Osteocyte (in vitro differentiated cells): ENCODE measurements around the gene SF3A1. TPM values are rescaled to one million over a fixed set of nuclear protein-coding genes. Genes with fewer than 3 reads are reported as not detected.

Experiments used
- DNase-seq: peaks from one replicate; pipeline ENCODE4 v3.0.0; 2021; ENCODE audit warnings: mixed read lengths; ENCODE audit not compliant: unreplicated experiment; ENCODE audit errors: extremely low spot score
- H3K27ac Mint-ChIP-seq: one replicate; pipeline ENCODE4 v1.8.0; 2021; ENCODE audit warnings: mild to moderate bottlenecking, mixed read lengths; ENCODE audit not compliant: unreplicated experiment
- H3K27me3 Mint-ChIP-seq: one replicate; pipeline ENCODE4 v1.8.0; 2021; ENCODE audit warnings: mixed read lengths; ENCODE audit not compliant: unreplicated experiment
- H3K36me3 Mint-ChIP-seq: one replicate; pipeline ENCODE4 v1.8.0; 2021; ENCODE audit warnings: mixed read lengths; ENCODE audit not compliant: unreplicated experiment
- H3K4me1 Mint-ChIP-seq: one replicate; pipeline ENCODE4 v1.8.0; 2021; ENCODE audit warnings: mixed read lengths; ENCODE audit not compliant: unreplicated experiment
- H3K4me3 Mint-ChIP-seq: one replicate; pipeline ENCODE4 v1.8.0; 2021; ENCODE audit warnings: mild to moderate bottlenecking, moderate library complexity, mixed read lengths; ENCODE audit not compliant: unreplicated experiment
- H3K9me3 Mint-ChIP-seq: one replicate; pipeline ENCODE4 v1.8.0; 2021; ENCODE audit warnings: mixed read lengths; ENCODE audit not compliant: unreplicated experiment
- total RNA-seq: library from RNA; stranded (reverse); gene quantifications from 2 replicates; pipeline ENCODE4 v1.2.1, GENCODE V29; 2021
- TF ChIP-seq, protein P1 (sequence below): fragments of 200-600 bp; sonication (generic); IDR thresholded peaks from 2 replicates; pipeline ENCODE4 v1.5.0; 2021; ENCODE audit warnings: antibody characterized with exemption, mild to moderate bottlenecking, moderate library complexity

SF3A1 gene
- total RNA-seq, 1 donor from 2014 or later, result 170 TPM

DNA sequence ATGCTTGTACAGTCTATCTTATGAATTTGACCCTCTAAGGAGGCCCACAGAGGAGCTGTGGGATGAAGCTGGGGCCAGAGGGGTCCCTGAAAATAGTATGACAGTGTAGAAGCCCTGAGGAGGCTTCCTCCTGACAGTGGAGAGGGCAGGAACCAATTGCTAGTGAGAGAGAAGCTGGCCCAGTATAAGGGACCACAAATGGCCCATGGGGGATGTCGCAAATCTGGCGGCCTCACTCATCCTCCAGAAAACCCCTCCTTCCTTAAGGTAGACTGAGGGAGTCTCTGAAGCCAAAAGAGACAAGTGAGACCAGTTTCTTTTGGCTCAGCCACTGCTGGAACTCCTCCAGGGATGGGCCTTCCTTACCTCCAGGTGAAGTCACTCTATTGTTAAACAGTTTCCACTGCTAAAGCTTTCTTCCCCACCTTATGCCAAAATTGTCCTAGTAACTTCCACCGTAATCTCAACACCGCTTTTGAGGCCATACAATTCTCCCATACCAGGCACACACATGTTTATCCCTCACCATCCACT, 49.6 kb downstream of the SF3A1 start:
- Mint-ChIP-seq H3K27ac (no peak overlapping the region), H3K9me3 (no peaks in the 10 kb centered on the region), H3K4me1 (peaks cover 62% of the 10 kb centered on the region)

DNA sequence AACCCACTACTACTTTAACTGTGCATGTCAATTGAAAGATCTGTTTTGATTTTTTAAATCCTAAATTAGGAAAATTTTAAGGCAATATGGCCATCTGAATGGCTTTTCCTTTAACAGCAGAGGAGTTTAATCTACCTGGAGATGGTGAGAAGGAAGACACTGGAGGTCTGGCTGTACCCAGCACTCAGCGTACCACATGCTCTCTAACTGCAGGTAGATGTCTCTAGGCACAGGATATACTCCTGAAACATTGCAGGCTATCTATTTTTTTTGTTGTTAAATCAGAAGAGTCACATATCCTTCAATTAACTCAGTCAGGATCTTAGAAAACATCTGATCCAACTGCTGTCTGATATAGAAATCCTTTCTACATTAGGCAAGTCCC, 50.1 kb downstream of the SF3A1 start:
- DNase-seq, result no peak
- Mint-ChIP-seq H3K36me3 (peaks cover 2% of the 10 kb centered on the region), H3K4me1 (peaks cover 62% of the 10 kb centered on the region), H3K4me3 (no peak overlapping the region), H3K27me3 (no peaks in the 10 kb centered on the region), H3K9me3 (no peaks in the 10 kb centered on the region), H3K27ac (no peak overlapping the region)
- TF ChIP-seq, protein P1, sequence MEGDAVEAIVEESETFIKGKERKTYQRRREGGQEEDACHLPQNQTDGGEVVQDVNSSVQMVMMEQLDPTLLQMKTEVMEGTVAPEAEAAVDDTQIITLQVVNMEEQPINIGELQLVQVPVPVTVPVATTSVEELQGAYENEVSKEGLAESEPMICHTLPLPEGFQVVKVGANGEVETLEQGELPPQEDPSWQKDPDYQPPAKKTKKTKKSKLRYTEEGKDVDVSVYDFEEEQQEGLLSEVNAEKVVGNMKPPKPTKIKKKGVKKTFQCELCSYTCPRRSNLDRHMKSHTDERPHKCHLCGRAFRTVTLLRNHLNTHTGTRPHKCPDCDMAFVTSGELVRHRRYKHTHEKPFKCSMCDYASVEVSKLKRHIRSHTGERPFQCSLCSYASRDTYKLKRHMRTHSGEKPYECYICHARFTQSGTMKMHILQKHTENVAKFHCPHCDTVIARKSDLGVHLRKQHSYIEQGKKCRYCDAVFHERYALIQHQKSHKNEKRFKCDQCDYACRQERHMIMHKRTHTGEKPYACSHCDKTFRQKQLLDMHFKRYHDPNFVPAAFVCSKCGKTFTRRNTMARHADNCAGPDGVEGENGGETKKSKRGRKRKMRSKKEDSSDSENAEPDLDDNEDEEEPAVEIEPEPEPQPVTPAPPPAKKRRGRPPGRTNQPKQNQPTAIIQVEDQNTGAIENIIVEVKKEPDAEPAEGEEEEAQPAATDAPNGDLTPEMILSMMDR, result no peak

More for the DNA sequence above, 49.6 kb downstream of the SF3A1 start:
- TF ChIP-seq, protein P1, result no peak
- Mint-ChIP-seq H3K4me3 (no peak overlapping the region), H3K27me3 (no peaks in the 10 kb centered on the region), H3K36me3 (peaks cover 2% of the 10 kb centered on the region)
- DNase-seq, result no peak

GRCh38 chr22:30305906-30306626, 50.6 kb downstream of the SF3A1 start:
- H3K4me3 Mint-ChIP-seq, result no peak overlapping the region
- DNase-seq, result no peak
- no peaks in the 10 kb centered on the region for H3K9me3 Mint-ChIP-seq
- peaks cover 2% of the 10 kb centered on the region for H3K36me3 Mint-ChIP-seq
- H3K4me1 Mint-ChIP-seq, result peaks cover 61% of the 10 kb centered on the region
- TF ChIP-seq, protein P1, result no peak
- no peaks in the 10 kb centered on the region for H3K27me3 Mint-ChIP-seq
- no peak overlapping the region for H3K27ac Mint-ChIP-seq

DNA sequence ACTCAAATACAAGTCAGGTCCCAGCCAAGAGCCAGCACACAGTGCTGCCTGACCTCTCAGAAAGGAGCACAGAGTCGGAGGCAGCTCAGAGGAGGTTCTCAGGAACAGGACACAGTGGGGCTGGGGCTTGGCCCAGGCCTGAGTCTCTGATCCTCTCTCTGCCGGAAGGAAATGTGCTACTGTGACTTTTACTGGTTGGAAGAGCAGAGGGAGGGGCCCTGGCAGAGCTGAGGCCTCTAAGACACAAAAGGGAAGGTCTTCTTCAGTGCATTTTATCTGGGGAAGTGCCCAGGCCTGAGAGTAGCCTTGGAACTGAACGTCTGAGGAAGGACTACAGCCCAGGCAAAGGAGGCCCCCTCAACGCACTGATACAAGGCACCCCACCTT, 51.2 kb downstream of the SF3A1 start:
- Mint-ChIP-seq H3K9me3 (no peaks in the 10 kb centered on the region), H3K36me3 (peaks cover 2% of the 10 kb centered on the region), H3K4me1 (peaks cover 56% of the 10 kb centered on the region), H3K27ac (no peak overlapping the region), H3K27me3 (no peaks in the 10 kb centered on the region), H3K4me3 (no peak overlapping the region)
- DNase-seq, result no peak
- TF ChIP-seq, protein P1, result no peak

GRCh38 chr22:30304495-30305244, 52.0 kb downstream of the SF3A1 start:
- TF ChIP-seq, protein P1, result no peak
- DNase-seq, result no peak
- Mint-ChIP-seq H3K27me3 (no peaks in the 10 kb centered on the region), H3K4me3 (no peak overlapping the region), H3K27ac (peak overlapping the region; percentile 2), H3K4me1 (peaks cover 56% of the 10 kb centered on the region), H3K36me3 (peaks cover 2% of the 10 kb centered on the region), H3K9me3 (no peaks in the 10 kb centered on the region)
